Nephron progenitor cell (in vitro differentiated cells): ENCODE results near the gene MRPL50.

Source experiments
- DNase-seq: peaks from one replicate; pipeline ENCODE4 v3.0.0; 2021
- H3K27ac Mint-ChIP-seq: 2 replicates; pipeline ENCODE4 v1.8.0; 2021; ENCODE audit warnings: mild to moderate bottlenecking, moderate library complexity, mixed read lengths
- H3K27me3 Mint-ChIP-seq: 2 replicates; pipeline ENCODE4 v1.8.0; 2021; ENCODE audit warnings: mild to moderate bottlenecking, low read depth, mixed read lengths; ENCODE audit not compliant: poor library complexity
- H3K36me3 Mint-ChIP-seq: 2 replicates; pipeline ENCODE4 v1.8.0; 2021; ENCODE audit warnings: low read depth, mixed read lengths
- H3K4me1 Mint-ChIP-seq: 2 replicates; pipeline ENCODE4 v1.8.0; 2021; ENCODE audit warnings: mixed read lengths
- H3K4me3 Mint-ChIP-seq: 2 replicates; pipeline ENCODE4 v1.8.0; 2021; ENCODE audit warnings: mild to moderate bottlenecking, moderate library complexity, mixed read lengths
- H3K9me3 Mint-ChIP-seq: 2 replicates; pipeline ENCODE4 v1.8.0; 2021; ENCODE audit warnings: mild to moderate bottlenecking, moderate library complexity, mixed read lengths
- CTCF ChIP-seq: fragments of 200-600 bp; sonication (generic); IDR thresholded peaks from 2 replicates; pipeline ENCODE4 v1.5.0; 2021; ENCODE audit warnings: antibody characterized with exemption

MRPL50 gene

GRCh38 chr9:101360647-101361046 lies 37.8 kb downstream of the MRPL50 start:
- Mint-ChIP-seq H3K36me3 (no peaks in the 10 kb centered on the region), H3K27ac (no peak overlapping the region), H3K27me3 (peaks cover 3% of the 10 kb centered on the region), H3K4me1 (no peaks in the 10 kb centered on the region), H3K9me3 (no peaks in the 10 kb centered on the region), H3K4me3 (no peak overlapping the region)
- no peak for DNase-seq
- TF ChIP-seq CTCF, result no peak

- Mint-ChIP-seq H3K27me3 (peaks cover 3% of the 10 kb centered on the region), H3K36me3 (no peaks in the 10 kb centered on the region), H3K27ac (no peak overlapping the region), H3K9me3 (no peaks in the 10 kb centered on the region), H3K4me3 (no peak overlapping the region), H3K4me1 (no peaks in the 10 kb centered on the region)
- TF ChIP-seq CTCF, result no peak
- DNase-seq, result no peak
Observed at GRCh38 chr9:101359679-101360078, 38.7 kb downstream of the MRPL50 start.

- Mint-ChIP-seq H3K36me3 (no peaks in the 10 kb centered on the region), H3K27ac (no peak overlapping the region), H3K4me1 (no peaks in the 10 kb centered on the region)
Observed at GRCh38 chr9:101356619-101357018, 41.8 kb downstream of the MRPL50 start.

GRCh38 chr9:101354765-101355708 lies 43.4 kb downstream of the MRPL50 start:
- H3K4me1 Mint-ChIP-seq, result no peaks in the 10 kb centered on the region
- peaks cover 3% of the 10 kb centered on the region for H3K27me3 Mint-ChIP-seq
- H3K9me3 Mint-ChIP-seq, result no peaks in the 10 kb centered on the region
- DNase-seq, result no peak
- no peak overlapping the region for H3K27ac Mint-ChIP-seq
- no peaks in the 10 kb centered on the region for H3K36me3 Mint-ChIP-seq
- no peak overlapping the region for H3K4me3 Mint-ChIP-seq
- no peak for TF ChIP-seq CTCF

More at GRCh38 chr9:101356619-101357018, 41.8 kb downstream of the MRPL50 start:
- DNase-seq, result no peak
- no peak overlapping the region for H3K4me3 Mint-ChIP-seq
- no peak for TF ChIP-seq CTCF
- no peaks in the 10 kb centered on the region for H3K9me3 Mint-ChIP-seq
- peaks cover 3% of the 10 kb centered on the region for H3K27me3 Mint-ChIP-seq

- no peak for DNase-seq
- no peaks in the 10 kb centered on the region for H3K9me3 Mint-ChIP-seq
- no peak overlapping the region for H3K27ac Mint-ChIP-seq
- no peak overlapping the region for H3K4me3 Mint-ChIP-seq
- H3K36me3 Mint-ChIP-seq, result no peaks in the 10 kb centered on the region
- H3K4me1 Mint-ChIP-seq, result no peaks in the 10 kb centered on the region
- no peak for TF ChIP-seq CTCF
- peaks cover 3% of the 10 kb centered on the region for H3K27me3 Mint-ChIP-seq
Observed at GRCh38 chr9:101354143-101354764, 44.2 kb downstream of the MRPL50 start.
